ENCODE measurements around the gene MAMDC2.

Gene MAMDC2, protein sequence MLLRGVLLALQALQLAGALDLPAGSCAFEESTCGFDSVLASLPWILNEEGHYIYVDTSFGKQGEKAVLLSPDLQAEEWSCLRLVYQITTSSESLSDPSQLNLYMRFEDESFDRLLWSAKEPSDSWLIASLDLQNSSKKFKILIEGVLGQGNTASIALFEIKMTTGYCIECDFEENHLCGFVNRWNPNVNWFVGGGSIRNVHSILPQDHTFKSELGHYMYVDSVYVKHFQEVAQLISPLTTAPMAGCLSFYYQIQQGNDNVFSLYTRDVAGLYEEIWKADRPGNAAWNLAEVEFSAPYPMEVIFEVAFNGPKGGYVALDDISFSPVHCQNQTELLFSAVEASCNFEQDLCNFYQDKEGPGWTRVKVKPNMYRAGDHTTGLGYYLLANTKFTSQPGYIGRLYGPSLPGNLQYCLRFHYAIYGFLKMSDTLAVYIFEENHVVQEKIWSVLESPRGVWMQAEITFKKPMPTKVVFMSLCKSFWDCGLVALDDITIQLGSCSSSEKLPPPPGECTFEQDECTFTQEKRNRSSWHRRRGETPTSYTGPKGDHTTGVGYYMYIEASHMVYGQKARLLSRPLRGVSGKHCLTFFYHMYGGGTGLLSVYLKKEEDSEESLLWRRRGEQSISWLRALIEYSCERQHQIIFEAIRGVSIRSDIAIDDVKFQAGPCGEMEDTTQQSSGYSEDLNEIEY

DNA sequence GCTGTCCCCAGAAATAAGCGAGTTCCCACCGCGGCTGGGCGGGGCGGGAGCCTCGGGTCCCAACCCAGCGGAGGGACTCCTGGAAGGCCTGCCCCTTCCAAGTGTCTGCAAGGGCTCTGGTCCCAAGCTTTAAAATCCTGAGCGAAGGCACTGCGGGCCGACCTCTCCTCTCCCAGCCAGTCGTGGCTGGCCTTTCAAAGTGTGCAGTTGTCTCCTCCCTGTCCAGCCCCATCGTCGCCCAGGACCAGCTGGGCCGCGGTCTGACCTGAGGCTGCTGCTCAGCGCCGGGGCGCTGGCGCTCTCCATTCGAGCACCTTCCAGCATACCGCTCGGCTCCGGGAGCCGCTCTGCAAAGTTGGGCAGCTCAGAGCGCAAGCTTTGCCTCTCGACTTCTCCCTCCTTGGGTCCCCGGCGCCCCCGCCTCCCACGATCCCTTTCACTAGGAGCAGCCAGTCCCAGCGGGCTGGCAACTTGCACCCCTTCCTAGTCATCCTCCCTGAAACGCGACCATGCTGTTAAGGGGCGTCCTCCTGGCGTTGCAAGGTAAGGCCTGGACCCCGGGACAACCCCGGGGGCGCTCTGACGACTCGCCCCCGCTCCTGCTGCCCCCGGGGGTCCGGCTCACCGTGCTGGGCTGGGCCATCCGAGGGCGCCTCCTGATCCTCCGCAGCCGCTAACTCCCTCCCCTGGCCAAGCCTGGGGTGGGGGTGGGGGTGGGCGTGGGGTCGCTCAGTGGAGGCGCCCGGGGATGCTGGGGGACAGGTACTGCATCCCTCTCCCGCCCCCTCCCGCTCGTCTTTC is at the start of gene MAMDC2:
Gene MAMDC2, plus strand, starts transcription at position 160 of the 801 bp plus-strand sequence. Its CDS starts 350 bp downstream, at position 510.
- no peak for DNase-seq

GRCh38 chr9:69995846-69996245 is 47.8 kb upstream of the MAMDC2 start:
- no peak for DNase-seq

GRCh38 chr9:69996967-69997366 is 46.7 kb upstream of the MAMDC2 start:
- no peak for DNase-seq

- DNase-seq = no peak
Measured at GRCh38 chr9:69997524-69997923, 46.1 kb upstream of the MAMDC2 start.

GRCh38 chr9:69999315-69999714 is 44.3 kb upstream of the MAMDC2 start:
- DNase-seq = no peak

DNA sequence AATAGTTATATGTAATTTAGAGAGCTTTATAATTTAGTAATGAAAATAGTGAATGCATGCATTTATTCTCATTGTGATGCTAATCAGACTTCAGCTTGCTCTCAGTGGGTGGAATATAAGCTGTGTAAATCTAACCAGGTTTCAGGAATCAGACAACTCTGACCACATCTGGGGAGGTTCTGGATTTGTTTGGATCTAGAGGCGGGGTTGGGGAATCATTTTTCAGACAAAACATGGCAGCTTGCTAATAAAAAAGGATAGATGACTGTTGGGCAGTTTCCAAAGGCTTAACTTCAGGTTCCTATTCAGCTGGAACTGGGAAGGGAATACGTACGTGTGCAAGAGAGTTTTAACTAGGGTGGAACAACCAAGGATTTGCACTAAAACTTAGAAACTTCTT is 43.2 kb upstream of the MAMDC2 start:
- DNase-seq = no peak

DNA sequence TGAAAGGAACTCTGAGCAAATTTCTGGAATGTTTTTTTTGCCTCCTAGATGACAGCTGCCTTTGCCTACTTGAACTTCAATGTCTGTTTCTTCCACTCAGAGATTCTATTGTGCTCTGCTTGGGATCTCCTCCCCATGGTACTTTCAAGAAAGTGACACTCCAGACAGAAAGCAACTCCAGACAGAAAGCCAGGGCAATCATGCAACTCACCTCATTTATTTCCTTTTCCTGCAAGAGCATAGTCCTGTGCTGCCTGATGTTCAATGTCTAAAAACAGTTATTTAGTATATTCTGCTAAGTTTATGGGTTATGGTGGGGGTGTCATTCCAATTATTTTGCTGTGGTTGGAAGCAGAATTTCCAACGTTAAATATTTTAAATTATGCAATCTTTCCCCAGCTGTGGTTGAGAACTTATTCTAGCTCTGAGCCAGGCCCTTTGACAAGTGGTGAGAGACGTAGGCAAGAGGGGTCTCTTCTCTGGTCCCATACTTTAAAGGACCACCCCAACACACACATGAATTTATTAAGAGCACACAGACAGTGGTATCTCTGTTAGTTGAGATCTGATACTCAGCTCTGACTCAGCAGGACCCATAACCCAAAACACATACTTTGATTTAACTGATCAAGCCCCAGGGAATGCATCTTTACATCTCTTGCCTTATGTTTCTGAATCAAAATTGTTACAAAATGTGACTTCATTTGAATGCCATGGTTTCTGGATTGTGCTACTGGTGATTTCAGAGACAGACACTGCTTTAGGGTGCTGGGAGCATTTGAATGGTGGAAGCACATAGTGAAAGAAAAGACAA is 39.5 kb upstream of the MAMDC2 start:
- DNase-seq = no peak

DNA sequence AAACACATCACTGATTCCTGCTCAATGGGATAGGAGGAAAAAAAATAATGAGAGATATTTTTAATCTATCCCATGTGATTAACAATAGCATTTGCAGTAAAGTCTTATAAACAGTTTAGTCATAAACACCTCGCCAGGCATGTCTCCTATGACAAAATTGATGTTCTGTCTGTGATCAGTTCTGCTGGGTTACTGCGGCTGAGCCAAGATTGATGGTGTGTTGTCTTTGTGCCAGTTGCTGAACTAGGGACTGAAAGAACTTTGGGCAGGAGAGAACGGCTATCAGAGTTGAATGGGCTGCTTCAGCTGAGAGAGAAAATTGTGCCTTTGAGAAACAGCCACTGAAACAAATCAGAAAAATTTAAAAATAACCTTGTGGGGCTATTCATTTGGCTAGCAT is 37.3 kb upstream of the MAMDC2 start:
- no peak for DNase-seq

GRCh38 chr9:70007831-70008230 is 35.8 kb upstream of the MAMDC2 start:
- DNase-seq = no peak

DNA sequence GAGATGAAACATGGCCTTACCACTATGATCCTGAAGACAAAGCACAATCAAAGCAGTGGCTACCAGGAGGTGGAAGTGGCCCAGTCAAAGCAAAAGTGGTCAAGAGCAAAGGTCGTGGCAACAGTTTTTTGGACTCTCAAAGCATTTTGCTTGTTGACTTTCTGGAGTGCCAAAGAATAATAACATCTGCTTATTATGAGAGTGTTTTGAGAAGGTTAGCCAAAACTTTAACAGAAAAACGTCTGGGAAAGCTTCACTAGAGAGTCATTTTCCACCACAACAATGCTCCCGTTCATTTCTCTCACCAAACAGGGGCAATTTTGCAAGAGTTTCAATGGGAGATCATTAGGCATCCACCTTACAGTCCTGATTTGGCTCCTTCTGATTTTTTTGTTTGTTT is 33.6 kb upstream of the MAMDC2 start:
- no peak for DNase-seq

DNA sequence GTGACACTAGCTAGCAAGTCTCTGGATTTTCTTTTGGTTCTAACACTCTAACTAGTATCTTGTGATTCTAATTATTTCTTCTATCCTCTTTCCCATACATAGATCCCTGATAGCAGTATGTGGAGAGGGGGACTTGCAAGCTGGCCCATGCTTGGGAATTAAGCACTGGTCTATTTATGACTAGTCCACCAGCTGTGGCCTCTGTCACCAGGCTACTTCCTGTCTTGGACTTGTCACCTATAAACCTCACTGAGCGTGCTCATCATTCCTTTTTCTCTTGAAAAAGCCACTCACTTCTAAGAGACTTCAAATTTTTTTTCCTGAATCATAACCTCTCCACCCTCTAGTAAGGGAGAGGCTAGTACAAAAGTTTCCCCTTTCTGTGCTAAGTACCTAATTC is 32.3 kb upstream of the MAMDC2 start:
- DNase-seq = no peak

- DNase-seq = no peak
Measured at GRCh38 chr9:70012569-70012968, 31.1 kb upstream of the MAMDC2 start.

- DNase-seq = no peak
Measured at GRCh38 chr9:70013598-70014196, 30.0 kb upstream of the MAMDC2 start.

DNA sequence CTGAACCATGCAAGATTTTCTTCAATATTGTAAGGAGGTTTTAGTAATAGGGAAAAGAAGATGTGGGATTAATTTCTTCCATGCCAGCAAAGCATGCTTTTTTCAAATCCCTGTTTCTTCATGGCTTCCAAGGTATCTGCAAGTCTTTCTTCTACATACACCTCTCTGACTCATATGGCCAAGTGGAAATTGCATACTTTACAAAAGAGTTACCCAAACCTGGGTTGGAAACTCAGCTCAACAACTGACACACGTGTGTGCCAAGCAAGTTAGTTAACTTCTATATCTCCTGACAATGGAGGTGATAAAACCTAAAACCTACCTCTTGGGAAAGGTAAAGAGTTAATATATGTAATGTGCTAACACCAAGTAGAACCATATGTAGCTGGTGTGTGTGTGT is 28.5 kb upstream of the MAMDC2 start:
- DNase-seq = no peak

DNA sequence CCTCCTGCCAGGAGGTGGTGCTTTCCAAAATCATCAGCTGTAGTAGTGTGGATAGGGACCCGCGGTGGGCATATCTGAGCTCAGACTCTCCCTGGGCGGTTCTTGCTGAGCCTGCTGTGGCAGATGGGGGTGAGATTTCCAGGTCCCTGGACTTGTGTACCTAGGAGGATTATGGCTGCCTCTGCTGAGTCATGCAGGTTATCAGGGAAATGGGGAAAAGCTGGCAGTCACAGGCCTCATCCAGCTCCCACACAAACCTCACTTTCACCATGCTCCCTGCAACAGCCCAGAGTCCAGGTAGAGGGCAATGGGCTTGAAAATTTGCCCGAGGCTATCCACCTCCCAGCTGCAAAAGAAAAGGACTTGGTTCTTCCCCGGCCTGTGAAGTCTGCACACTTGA is 23.4 kb upstream of the MAMDC2 start:
- no peak for DNase-seq

DNA sequence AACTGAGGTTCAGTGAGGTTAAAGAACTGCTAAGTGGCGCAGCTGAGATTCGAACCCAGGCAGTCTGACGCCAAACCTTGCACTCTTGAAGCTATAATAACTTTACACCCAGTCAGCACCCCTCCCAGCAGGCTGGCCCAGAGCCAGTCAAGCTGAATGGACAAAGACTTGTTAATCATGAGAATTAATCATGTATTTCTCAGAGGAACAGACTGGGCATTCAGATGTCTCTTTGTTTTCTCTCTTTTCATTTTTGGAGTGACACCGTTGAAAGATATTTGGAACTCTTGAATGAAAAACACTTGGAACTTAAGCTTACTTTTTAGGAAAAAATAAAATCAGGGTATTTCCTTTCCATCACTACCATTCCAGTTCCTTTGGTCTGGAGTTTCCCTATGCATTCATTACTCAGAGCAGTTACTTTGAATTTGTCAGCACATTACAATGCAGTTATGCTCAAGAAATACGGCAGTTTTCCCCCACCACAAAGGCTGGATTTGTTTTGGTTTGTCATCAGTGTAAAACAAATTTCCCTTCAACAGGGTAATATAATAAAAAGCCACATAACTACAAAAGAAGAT is 22.6 kb upstream of the MAMDC2 start:
- DNase-seq = no peak

DNA sequence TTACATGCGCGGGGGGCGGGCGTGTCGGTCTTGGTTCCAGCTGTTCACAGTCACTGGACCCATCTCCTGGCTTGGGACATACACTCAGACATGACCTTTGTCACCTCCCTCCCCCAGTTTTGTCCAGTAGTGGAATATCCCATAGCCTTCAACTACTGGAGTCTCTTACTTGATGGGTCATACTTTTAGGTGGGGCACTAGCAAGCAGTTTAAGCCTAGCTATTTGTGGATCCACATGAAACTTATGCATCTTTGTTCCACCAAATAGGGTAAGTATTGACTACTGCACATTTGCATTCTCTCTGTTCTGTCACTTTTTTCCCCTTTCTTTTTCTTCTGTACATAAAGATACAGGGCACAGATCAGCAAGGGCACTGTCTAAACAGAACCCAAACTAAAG is 15.4 kb upstream of the MAMDC2 start:
- DNase-seq = no peak

DNA sequence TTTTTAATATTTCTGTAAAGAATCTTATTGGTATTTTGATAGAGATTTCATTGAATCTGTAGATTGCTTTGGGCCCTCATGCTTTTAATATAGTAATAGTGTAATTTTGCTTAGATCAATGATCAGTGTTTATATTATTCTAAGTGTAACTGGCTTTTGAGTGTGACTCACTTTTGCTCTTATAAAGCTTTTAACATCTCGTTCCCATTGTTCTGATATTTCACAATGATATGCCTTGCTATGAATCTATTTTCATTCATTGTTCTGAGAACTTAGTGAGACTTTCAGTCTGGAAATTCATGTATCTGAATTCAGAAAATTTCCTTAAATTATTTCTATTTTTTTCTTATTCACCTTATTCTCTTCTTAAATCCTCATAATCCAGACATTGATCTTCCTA is 13.5 kb upstream of the MAMDC2 start:
- no peak for DNase-seq

GRCh38 chr9:70031141-70031545 is 12.5 kb upstream of the MAMDC2 start:
- no peak for DNase-seq

- no peak for DNase-seq
Measured at GRCh38 chr9:70034271-70034711, 9.4 kb upstream of the MAMDC2 start.

DNA sequence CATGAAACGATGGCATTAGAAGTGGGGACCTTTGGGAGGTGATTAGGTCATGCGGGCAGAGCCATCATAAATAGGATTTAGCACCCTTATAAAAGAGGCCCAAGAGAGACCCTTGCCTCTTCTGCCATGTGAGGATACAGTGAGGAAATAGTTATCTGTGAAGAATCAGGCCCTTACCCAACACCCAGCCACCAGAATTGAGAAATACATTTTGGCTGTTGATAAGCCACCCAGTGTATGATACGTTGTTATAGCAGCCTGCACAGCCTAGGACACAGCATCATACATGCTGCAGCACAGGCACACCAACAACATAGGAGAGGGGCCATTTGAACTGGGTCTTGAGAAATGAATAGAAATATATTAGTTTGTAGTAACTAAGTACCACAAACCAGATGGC is 8.0 kb upstream of the MAMDC2 start:
- DNase-seq = no peak

DNA sequence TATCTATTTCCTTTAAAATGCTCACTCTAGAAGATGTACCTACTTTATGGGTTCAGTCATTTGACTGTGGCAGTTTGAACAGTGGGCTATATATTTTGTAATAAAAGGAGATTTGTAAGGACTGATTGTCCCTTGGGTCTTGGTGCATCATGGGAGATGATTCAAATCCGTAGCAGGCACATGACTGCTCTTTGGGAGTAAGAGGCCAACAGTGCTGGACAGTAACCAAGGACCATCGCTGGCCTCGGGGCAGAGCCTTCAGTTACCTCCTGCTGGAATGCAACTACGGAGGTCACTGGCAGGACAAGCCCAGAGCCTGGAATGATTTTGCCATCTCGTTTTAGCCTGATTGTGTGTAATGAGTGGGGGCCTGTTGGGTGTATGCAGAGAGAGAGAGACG is 7.0 kb upstream of the MAMDC2 start:
- DNase-seq = no peak

Measured in CD4-positive, alpha-beta T cell treated with Interleukin-17A for 1 hour (primary cell).